GM21619 (cell line): Measurements from ENCODE around the gene TTLL7.
"Not testable (repeated sequence)": the region's sequence is repeated elsewhere in the genome, so short reads cannot be mapped to it uniquely, and the experiment has no call there.

Experiments used
- ATAC-seq: cut with Tn5 transposase; IDR thresholded peaks from one replicate; pipeline ENCODE4 v1.9.1; 2021; ENCODE audit not compliant: unreplicated experiment

TTLL7 gene

DNA sequence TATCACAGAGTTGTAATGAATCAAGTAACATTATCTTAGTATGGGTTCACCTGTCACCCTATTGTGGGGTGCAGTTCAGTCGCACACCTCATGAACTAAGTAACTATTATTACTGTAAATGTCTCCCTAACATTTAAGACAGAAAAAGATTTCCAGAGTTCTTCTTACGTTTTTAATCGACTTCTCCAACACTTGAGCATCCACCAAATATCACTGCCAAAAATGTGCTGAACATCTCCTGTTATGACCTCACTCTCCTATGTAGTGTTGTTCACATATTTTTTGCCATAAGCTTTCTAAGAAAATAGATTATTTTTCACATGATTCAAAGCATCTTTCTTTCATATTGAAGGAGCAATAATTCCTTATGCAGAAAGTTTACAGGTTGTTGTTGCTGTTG, 1.3 kb downstream of the TTLL7 start:
- no peak for ATAC-seq

DNA sequence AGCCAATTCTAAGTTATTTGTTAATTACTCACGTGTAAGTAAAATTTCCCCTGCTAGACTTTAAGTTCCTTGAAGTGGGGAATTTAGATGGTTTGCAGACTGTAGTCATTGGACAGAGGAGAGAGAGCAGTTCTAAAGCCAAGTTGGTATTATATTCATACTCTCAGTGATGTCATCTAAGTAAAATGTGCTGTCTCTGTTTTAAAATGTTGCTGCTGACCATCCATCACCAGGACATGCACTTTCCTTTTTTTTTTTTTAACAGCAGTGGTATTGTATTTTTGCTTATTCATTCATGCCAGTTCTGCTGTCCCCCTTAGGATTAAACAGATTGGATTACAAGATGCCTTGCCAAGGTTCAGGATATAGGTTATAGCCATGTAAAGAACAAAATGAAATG, 2.3 kb downstream of the TTLL7 start:
- no peak for ATAC-seq

DNA sequence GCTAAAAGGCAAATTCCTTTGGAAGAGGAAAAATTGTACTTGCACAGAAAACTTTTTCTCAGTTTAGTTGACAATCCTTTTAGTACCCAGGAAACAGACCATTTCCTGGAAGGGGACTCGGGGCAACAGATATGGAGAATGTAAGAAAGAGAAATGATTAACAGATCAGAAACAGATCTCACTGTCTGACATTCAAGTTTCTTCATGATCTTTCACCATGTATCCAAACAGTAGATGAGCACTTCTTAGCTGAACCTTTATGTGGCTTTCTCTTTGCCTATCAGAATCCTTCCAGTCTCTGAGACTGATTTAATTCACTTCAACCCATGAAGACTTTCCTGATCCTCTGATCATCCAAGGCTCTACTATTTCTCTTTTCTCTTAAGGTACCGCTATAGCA, 2.7 kb downstream of the TTLL7 start:
- ATAC-seq, result no peak

DNA sequence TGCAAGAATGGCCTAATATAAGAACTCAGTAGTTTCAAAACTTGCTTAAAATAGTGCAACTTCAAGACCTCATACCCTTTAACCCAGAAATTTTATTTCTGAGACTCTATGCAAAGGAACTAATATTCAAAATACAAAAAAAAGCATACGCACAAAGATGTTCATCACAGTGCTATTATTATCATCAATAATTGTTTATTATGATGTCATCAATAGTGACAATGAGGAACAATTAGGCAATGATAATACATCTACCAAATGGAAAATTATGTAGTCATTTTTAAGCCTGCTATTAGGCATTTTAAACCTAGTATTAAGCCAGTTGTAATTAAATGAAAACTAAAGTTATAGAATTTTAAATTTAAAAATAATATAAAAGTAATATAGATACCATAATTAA, 3.3 kb downstream of the TTLL7 start:
- ATAC-seq, result no peak

DNA sequence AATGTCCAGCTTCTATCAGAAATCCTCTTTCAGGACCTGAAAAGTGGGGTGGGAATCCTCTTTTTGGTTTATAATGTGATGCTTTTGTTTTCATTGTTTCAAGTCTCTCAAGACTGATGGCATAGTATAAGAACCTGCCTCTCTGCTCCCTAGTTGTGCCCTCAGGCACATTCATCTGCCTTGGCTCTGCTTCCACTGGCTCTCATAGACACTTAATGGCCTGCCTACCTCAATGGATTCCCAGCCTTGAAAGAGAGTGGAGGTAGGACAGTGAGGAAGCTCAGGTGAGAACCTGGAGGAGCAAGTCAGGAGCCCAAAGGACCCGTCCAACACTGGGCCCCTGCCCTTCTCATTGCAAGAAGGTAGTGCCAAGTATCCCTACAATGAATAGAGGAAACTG, 4.8 kb downstream of the TTLL7 start:
- no peak for ATAC-seq

DNA sequence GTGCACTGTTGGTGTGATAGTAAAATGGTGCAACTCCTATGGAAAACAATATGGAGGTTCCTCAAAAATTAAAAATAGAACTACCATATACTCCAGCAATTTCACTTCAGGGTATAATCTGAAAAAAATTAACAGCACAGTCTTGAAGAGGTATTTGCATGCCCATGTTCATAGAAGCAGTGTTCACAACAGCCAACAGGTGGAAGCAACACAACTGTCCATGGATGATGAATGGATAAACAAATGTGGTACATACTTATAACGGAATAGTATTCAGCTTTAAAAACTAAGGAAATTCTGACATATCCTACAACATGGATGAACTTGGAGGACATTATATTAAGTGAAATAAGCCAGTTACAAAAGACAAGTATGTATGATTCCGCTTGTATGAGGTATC, 8.2 kb downstream of the TTLL7 start:
- no peak for ATAC-seq

DNA sequence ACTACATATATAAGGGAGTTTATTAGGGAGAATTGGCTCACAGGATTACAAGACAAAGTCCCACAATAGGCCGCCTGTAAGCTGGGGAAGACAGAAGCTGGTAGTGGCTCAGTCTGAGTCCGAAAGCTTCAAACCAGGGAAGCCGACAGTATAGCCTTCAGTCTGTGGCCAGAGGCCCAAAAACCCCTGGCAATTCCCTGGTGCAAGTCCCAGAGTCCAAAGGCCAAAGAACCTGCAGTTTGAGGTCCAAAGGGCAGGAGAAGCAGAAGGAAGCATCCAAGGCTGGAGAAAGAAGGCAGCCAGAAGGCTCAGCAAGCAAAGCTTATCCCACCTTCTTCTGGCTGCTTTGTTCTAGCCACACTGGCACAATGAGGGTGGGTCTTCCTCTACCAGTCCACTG, 13.9 kb downstream of the TTLL7 start:
- ATAC-seq, result no peak

DNA sequence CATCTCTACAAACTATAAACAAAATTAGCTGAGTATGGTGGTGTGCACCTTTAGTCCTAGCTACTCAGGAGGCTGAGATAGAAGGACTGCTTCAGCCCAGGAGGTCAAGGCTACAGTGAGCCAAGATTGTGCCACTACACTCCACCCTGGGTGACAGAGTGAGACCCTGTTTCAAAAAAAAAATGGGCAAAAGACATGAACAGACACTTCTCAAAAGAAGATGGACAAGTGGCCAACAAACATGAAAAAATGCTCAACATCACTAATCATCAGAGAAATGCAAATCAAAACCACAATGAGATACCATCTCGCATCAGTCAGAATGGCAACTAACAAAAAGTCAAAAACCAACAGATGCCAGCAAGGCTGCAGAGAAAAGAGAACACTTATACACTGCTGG, 15.0 kb downstream of the TTLL7 start:
- ATAC-seq, result not testable (repeated sequence)

DNA sequence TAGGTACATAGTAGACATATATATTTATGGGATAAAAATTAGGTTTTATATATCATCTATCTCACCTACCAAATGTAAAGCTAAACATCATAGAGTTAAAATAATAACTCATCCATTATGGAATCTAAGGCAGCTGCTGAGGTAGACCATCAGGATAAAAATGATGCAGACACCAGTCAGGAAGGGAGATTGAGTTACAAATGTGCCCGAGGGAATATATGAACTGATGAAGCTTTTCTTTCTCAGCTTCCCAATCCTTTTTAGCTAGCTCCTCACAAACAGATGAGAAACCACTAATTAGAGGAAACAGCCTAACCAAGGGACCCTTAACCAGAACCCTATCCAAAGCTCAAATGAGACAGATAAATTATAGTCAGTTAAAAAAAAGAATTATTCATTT, 20.9 kb downstream of the TTLL7 start:
- ATAC-seq, result no peak

DNA sequence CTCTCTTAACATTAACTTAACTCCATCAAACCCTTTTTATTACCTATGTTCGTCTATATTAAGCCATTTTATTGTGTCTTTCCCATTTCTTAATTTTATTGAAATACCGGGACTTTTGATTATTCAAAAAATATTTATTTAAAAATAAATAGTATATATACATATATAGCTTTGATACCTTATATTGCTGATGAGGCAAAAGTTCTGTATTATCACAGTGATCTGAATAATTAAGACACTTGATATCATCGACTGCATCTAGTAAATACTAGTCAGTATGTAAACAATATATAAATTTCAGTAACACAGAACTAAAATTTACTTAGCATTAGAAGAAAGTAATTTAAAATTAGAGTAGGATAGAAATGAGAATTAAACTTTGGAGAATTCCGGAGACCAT, 22.0 kb downstream of the TTLL7 start:
- ATAC-seq, result no peak

DNA sequence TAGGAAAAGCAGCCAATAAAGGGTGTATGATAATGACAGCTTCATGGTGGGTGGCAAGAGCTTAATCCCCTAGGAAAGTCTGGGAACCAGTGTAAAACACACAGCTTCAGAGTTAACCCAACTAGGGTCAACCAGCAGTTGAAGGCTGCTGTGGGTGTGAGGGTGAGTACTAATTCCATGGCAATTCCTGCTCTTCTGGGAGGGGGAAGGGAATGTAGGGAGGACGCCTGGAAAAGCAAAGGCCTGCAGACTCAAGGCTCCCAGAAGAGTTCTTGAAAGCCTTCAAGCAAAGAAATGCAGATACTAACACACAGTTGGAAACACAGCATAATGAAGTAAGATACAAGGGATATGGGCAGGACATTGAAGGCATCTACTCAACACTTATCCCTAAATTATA, 28.1 kb downstream of the TTLL7 start:
- ATAC-seq, result no peak

DNA sequence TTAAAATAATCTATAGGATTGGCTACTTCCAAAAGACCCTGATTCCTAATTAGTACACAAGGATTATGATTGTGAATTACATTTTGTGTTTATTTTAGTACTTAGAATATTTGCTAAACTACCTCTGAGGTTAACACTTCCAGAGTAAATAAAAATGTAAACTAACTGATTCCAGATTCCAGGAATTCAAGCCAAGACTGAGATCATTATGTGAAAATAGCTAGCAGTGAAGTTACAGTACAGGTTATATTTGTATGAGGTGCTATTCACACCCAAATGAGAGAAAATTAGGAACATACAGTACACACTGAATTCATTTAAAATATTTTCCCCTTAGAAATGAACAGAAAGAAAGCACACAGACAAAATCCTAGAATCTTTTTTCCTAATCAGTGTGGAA, 28.8 kb downstream of the TTLL7 start:
- no peak for ATAC-seq

DNA sequence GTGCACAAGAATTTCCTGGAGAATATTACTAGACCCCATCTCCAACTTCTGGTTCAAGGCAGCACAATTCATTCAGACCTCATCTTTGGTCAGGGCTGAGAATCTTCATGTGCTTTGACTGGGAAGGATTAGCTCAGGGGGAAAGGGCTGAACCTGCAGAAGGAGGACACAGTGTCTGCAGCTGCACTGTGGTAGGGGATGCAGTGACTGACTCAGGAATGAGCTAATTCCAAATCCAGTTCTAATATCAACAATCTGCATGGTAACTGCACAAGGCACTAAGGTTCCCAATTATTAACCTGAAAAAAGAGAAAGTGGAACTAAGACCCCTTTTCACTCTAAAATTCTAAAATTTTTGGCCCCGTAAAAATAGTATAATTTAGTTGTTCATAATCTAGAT, 31.6 kb downstream of the TTLL7 start:
- no peak for ATAC-seq

DNA sequence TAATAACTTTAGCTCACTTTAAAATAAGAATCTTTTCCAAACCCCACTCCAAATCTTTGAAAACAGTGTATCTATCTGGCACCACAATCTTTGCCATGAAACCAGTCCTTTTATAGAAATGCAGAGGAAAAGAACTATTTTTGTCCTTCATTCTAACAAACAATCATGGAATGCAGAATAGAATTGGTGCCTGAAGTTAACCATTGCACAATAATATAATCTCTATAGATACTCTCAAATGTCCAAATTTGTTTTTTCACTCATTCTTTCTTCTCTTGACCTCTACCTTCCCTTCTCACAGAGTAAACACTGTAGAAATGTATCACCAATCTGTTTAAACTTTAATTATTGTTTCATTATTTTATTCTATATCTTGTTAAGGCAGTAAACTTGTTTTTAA, 34.8 kb downstream of the TTLL7 start:
- ATAC-seq, result no peak

DNA sequence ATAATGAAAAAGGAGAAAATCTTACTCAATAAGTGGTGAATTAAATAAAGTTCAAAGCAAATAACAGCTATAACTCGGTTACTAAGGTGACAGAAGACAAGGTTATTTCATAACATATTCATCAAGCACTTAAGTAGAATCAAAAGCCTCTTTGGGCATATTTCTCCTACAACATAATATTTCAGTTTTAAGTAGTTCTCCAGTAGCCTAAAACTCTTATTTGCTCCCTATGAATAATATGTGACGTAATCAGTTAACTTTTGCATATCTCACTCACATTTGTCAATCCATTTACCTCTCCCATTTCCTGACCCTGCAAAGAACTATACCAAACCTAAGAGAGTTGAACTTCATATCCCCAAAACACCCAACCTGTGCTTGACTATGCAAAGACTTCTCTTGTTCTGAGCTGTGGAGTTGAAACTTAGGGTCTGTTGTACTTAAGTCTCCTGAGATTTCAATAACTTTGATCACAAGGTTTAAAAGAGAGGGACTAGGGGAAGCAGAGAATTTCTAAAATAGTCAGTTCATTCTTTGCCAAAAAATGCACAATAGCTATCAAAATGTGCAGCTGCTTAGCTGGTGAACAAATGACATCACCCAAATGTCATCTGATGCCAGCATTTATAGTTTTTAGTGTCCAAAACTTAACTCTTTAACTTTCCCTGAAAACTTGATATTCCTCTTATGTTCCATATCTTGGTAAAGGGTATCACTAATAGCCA, 37.2 kb downstream of the TTLL7 start:
- no peak for ATAC-seq

DNA sequence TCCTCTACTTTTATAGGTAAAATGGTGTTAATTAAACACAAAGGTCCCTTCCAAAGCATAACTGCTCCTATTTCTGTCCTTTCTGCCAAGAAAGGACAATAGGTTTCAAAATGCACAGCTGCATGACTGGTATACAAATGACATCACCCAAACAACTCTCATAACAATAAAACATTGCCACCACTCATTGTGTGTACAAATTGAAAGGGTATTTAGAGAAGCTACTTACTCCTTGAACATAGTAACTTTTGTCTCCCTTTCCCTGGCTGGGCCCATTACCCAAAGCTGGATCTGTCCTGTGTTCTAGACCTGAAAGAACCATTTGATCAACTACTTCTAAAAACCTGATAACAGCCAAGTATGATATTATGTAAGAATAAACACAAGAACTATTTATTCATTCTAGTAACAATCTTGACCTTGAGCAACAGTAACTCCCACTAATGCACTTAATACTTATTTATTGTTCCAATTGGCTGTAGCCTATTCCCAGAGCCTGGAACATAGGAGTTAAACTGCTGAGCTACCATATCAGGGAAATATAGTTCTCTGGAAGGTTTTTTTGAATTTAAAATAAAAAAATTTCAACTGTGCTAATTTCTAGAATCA, 38.2 kb downstream of the TTLL7 start:
- no peak for ATAC-seq

DNA sequence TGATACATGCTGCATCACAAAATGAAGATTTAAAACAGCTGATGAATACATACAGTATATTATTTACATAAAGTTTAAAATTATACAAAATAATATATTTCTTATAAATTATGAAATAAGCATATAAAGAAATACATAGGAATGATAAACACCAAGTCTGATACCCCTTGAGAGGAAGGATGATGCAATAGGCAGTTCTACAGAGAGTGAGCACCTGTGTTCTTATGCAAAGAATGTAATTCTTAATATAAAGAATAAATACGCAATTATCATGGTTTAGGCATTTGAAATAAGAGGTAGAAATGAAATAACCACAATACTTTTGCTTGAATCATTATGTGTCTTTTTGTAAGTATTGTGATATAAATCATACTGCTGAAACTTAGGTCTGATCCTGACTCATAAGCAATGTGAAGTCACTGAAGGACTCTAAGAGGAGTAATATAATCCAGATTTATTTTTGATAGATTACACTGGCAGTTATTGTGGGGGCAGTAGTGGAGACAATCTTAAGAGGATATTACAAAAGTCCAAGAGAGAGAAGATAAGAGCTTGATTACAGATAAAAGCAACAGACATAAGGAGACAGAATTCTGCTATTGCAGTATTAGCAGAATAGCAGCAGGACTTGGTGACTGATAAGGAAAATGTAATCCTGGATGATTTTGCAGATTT, 39.0 kb downstream of the TTLL7 start:
- no peak for ATAC-seq

DNA sequence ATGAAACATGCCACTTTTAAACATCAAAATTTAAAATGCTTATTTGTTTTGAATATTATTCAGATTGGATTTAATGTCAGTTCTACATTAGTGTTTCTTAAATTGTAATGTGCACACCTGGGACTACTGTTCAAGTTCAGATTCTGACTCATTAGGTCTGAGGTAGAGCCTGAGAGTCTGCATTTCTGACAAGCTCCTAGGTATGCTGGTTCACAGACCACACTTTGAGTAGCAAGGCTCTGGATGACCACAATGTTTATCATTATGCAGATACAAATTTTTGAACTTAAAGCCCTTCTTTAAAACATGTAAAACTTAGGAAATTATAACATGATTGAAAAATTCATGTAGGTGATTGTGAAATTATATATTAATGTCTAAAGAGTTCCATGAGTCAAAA, 40.2 kb downstream of the TTLL7 start:
- ATAC-seq, result no peak

DNA sequence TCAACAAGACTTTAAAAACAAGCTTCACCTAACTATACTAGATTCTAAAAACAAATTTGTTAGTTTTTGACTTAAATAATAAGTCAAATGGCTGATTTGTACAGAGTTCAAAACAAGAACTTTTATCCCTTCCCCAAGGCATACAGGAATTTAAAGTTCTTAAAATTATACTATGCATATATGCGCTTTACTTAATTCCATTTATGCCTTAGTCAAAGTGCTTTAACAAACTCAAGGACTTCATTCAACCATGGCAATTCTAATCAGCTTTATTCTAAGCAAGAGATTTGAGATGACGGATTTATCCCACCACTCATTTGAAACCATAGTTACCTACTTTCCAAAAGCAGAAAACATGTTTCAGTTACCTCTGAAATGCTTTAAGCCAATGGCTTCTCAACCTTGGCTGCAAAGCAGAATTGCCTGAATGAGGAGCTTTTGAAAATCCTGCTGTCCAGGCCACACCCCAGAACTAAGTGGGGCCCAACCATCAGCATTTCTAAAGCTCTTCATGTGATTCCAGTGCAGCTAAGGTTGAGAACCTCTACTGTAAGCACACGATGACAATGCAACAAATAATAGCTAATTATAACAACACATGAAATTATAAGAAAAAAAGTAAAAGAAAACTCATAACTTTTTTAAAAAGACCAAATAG, 44.6 kb downstream of the TTLL7 start:
- ATAC-seq, result no peak

DNA sequence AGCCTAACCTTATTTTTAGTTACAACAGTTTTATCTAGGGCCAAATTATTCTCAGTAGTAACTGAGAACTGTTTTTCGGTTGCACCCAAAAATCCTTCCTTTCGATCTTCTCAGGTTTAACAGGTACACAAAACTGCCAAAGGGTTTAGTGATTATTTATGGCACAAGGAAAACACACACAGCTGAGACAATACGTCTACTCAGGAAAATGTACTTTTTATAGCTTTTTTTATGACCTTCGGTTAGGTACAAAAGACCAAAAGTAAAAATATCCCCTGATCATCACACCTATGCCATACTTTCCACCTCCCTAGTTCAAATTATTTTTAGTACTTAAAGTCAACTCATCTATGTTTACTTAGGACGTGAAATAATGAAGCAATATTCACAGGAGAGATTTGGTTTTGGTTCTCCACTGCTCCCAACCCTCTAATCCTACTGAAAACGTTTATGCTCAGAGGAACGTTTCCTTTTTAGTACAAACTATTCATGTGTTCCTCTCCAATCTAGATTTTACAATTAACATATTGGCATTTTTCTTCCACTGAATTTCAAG, 48.7 kb downstream of the TTLL7 start:
- ATAC-seq, result no peak

DNA sequence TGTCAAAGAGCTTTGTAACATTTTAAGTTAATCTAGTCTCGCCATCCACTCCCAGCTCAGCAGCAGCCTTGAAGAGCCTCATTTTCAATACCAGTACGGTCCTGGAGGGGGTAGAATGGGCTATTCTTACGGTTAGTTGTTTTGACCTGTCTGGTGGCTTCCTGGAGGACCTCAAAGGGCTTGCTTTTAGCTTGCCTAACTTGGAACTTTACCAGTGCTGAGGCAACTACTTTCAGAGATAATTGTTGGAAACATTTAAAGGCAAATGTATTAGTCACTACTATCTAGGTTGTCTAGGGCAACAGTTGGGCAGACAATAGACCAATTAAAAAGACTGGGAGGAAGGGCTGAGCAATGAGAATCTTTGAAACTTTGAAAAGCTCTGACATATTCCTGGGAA, 56.0 kb downstream of the TTLL7 start:
- no peak for ATAC-seq

DNA sequence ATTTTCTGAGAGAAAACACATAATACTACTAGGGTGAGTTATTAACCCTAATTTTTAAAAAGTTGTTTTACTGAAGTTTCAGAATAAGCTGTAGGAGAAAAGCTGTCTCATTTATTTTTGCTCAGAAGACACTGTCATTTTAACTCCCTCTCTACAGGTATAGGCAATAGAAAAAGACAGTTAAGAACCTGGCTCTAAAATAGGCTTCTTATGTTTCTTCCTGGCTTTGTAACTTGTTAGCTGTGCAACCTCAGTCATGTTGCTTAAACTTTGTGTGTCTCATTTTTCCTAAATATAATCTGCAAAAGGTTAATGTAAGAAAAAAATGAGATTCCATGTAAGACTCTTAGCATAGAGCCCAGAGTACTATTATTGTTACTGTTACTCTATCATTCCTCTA, 64.4 kb downstream of the TTLL7 start:
- ATAC-seq, result no peak
